Hypothalamus (tissue), 51 donors: ENCODE measurements around the gene CYB5RL.
"Not testable (repeated sequence)": the region's sequence is repeated elsewhere in the genome, so short reads cannot be mapped to it uniquely, and the experiment has no call there.

Experiments used
- DNase-seq, 51 donors: peaks; one replicate each; lab custom pipeline; 2025; lab: John Stamatoyannopoulos, UW

CYB5RL gene

GRCh38 chr1:54227091-54227602, 27.3 kb upstream of the CYB5RL start:
- DNase-seq: peak in 28 of 51 donors; percentile 18 to 82 (median 31)

GRCh38 chr1:54225986-54226559, 26.2 kb upstream of the CYB5RL start:
- no peak for DNase-seq

- DNase-seq: no peak
These were observed 25.5 kb upstream of the CYB5RL start for GRCh38 chr1:54225378-54225777.

GRCh38 chr1:54224233-54224632, 24.4 kb upstream of the CYB5RL start:
- no peak for DNase-seq

GRCh38 chr1:54223441-54224202, 23.8 kb upstream of the CYB5RL start:
- no peak for DNase-seq

GRCh38 chr1:54222711-54223110, 22.9 kb upstream of the CYB5RL start:
- DNase-seq: no peak

GRCh38 chr1:54221867-54222484, 22.1 kb upstream of the CYB5RL start:
- no peak for DNase-seq

- DNase-seq: no peak
These were observed 21.4 kb upstream of the CYB5RL start for GRCh38 chr1:54221113-54221834.

- DNase-seq: peak in 36 of 51 donors; percentile 7 to 76 (median 49)
These were observed 20.4 kb upstream of the CYB5RL start for GRCh38 chr1:54220004-54220811.

GRCh38 chr1:54219688-54220003, 19.8 kb upstream of the CYB5RL start:
- no peak for DNase-seq

- DNase-seq: peak in 7 of 51 donors; percentile 13 to 44 (median 21)
These were observed 19.3 kb upstream of the CYB5RL start for GRCh38 chr1:54218883-54219687.

- no peak for DNase-seq
These were observed 15.7 kb upstream of the CYB5RL start for GRCh38 chr1:54215523-54215922.

- no peak for DNase-seq
These were observed 13.0 kb upstream of the CYB5RL start for GRCh38 chr1:54212872-54213271.

GRCh38 chr1:54207896-54208295, 8.1 kb upstream of the CYB5RL start:
- DNase-seq: not testable (repeated sequence)

GRCh38 chr1:54207287-54207686, 7.5 kb upstream of the CYB5RL start:
- no peak for DNase-seq

GRCh38 chr1:54204199-54204598, 4.4 kb upstream of the CYB5RL start:
- no peak for DNase-seq

GRCh38 chr1:54200519-54200997, 728 bp upstream of the CYB5RL start:
- DNase-seq: peak in 2 of 51 donors; percentile 42 to 62

- DNase-seq: peak in 5 of 51 donors; percentile 24 to 55 (median 46)
These were observed 572 bp downstream of the CYB5RL start for GRCh38 chr1:54199151-54199764.

GRCh38 chr1:54193453-54193852, 6.4 kb downstream of the CYB5RL start:
- DNase-seq: no peak
